Measurements from ENCODE around the gene COL11A2.

DNA sequence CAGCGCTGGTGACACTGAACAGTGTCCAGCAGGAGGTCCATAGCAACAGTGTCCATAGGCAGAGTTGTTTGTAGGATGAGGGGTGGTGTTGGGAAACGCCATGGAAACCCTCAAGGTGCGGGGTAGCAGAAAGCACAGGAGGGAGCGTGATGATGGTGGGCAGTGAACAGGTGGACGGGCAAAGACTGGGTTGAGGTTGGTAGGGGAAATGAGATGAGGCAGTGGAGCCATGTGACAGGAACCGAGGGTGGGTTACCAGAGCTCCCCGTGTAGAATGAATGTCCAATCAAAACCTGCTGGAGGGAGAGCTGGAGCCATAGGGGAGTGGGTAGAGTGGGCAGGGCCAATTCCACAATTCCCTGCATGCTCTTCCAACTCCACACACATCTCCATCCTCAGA lies 78.5 kb downstream of the COL11A2 start:
- TF ChIP-seq GATA2 (IDR thresholded peaks at IDR 0.05; ENCODE audit: low read depth, low read length): no peak
- no peak for TF ChIP-seq GATA3 (IDR thresholded peaks at IDR 0.05; ENCODE audit: low read depth, low read length)
